Heart left ventricle (tissue), 16 donors: ENCODE measurements around the gene KPNB1. TPM values are rescaled to one million over a fixed set of nuclear protein-coding genes. Genes with fewer than 3 reads are reported as not detected.

ENCODE experiments used
- ATAC-seq, 4 donors: fragments of 200-7000 bp; cut with Tn5 transposase; one replicate each; pipeline ENCODE4 v1.9.1; 2020 to 2022; ENCODE audit warnings: moderate library complexity in 4 of 4, mild to moderate bottlenecking in 3 of 4, moderate number of reproducible peaks in 1 of 4
- DNase-seq, 5 donors: peaks; one replicate each; pipeline ENCODE4 v3.0.0-alpha.2; 2020
- H3K27ac ChIP-seq, 12 donors: fragments of 200-600 bp; sonication (generic) in 4 of 12; one replicate each; pipeline versions ENCODE4 v1.5.0 to v1.8.0; 2016 to 2022; ENCODE audit warnings: mild to moderate bottlenecking in 2 of 12
- H3K27me3 ChIP-seq, 9 donors: fragments of 200-600 bp; sonication (generic) in 2 of 9; one replicate each; pipeline versions ENCODE4 v1.5.1 to v1.8.0; 2016 to 2022; ENCODE audit warnings: mild to moderate bottlenecking in 3 of 9
- H3K36me3 ChIP-seq, 9 donors: fragments of 200-600 bp; sonication (generic) in 2 of 9; one replicate each; pipeline versions ENCODE4 v1.5.0 to v1.8.0; 2018 to 2022; ENCODE audit warnings: mild to moderate bottlenecking in 2 of 9
- H3K4me1 ChIP-seq, 12 donors: fragments of 200-600 bp; sonication (generic) in 4 of 12; one replicate each; pipeline versions ENCODE4 v1.5.0 to v1.8.0; 2016 to 2022; ENCODE audit warnings: mild to moderate bottlenecking in 3 of 12
- H3K4me3 ChIP-seq, 12 donors: fragments of 200-600 bp; sonication (generic) in 4 of 12; one replicate each; pipeline versions ENCODE4 v1.5.0 to v1.8.0; 2017 to 2022; ENCODE audit warnings: mild to moderate bottlenecking in 9 of 12, moderate library complexity in 4 of 12
- H3K9me3 ChIP-seq, 12 donors: fragments of 200-600 bp; sonication (generic) in 4 of 12; one replicate each; pipeline versions ENCODE4 v1.5.0 to v1.8.0; 2016 to 2022; ENCODE audit warnings: mild to moderate bottlenecking in 1 of 12
- CTCF ChIP-seq, 12 donors: fragments of 200-600 bp; sonication (generic) in 4 of 12; IDR thresholded peaks; one replicate each; pipeline versions ENCODE4 v1.5.0 to v1.8.0; 2018 to 2022; ENCODE audit warnings: antibody characterized with exemption in 12 of 12, mild to moderate bottlenecking in 5 of 12
- POLR2A ChIP-seq, 2 donors: fragments of 450-650 bp; IDR thresholded peaks; one replicate each; pipeline ENCODE4 v1.6.1; 2017; ENCODE audit warnings: antibody characterized with exemption in 2 of 2, mild to moderate bottlenecking in 2 of 2, moderate library complexity in 2 of 2
- WGBS, 4 donors: extraction: QIAGEN DNeasy Blood & Tissue Kit in 2 of 4; methylation state at CpG; one replicate each; pipeline versions ENCODE4 v1.1.5 to v1.1.7; 2013 to 2018; 5-methylcytosine and 5-hydroxymethylcytosine counted together
- intact Hi-C, 10 donors: fragments of 100-400 bp; cut with DNase I; formaldehyde crosslinking; loops; one replicate each; pipeline versions ENCODE4 v1.11.1 to v1.14.2; 2022
- polyA plus RNA-seq, 2 donors: library from polyadenylated mRNA; stranded (reverse); fragments of 200-250 nt; gene quantifications; one replicate each; pipeline ENCODE4 v1.2.3, GENCODE V29; 2013
- total RNA-seq, 9 donors: library from RNA; depleted of rRNA in 2 of 9; stranded (reverse); fragments of >200 nt in 2 of 9; fragmentation: NEBNext Ultra II Directional in 3 of 9; extraction: Animal tissue kit (Norgen Biotek cat#: 25700) in 3 of 9; gene quantifications; one replicate each; pipeline versions ENCODE4 v1.1.0 to v1.2.4, GENCODE V29; 2016 to 2023
- donor health status: ischemic (EF 13 %, LVEDD 7.1; RV severe dilation, severe dysfunction).
- donor health status: healthy with polysubstance abuse.
- donor health status: DM: no; HTN: yes; CAD: no.
- donor health status: DM: no; HTN: no; CAD: no.
- donor health status: ischemic (EF 25% LVEDD 6.9; RV normal size, moderate dysfunction).
- donor health status: ischemic (EF 25% LVEDD 5.7; RV mildly dilated, moderate dysfunction).
- donor health status: healthy.
- donor health status: DM: yes; HTN: yes; CAD: no.
- donor health status: ischemic (EF 35%, LVEDD 5.7; RV mildly dilated, moderate dysfunction).
- donor health status: nonischemic (EF 11% LVEDD 7.7; RV severe dilation, severe dysfunction).
- donor health status: DM: yes; HTN: yes; CAD: no.
- donor health status: PGD.
- donor health status: ischemic (EF 29% LVEDD 5.4; RV normal size, mild dysfunction).
- donor health status: nonischemic (EF 23%, LVEDD 6.1; RV moderate dilation, normal function).

Gene KPNB1
- total and polyA plus RNA-seq, 11 donors: 30.7 to 236 (median 174) TPM

GRCh38 chr17:47660064-47660492 is 10.4 kb downstream of the KPNB1 start:
- Histone ChIP-seq H3K27ac (peak overlapping the region in 2 of 12 donors; percentile 4 to 86), H3K27me3 (no peaks in the 10 kb centered on the region), H3K4me1 (peaks cover 0 to 40% (median 5%) of the 10 kb centered on the region in 12 donors), H3K36me3 (peaks cover 3 to 100% (median 100%) of the 10 kb centered on the region in 9 donors), H3K4me3 (peak overlapping the region in 2 of 12 donors; percentile 0 to 34), H3K9me3 (no peaks in the 10 kb centered on the region)
- ATAC-seq (peak in 1 of 4 donors; percentile 20), DNase-seq (no peak)
- TF ChIP-seq POLR2A (IDR thresholded peaks at IDR 0.05) (no peak), CTCF (IDR thresholded peaks at IDR 0.05) (no peak)
- intact Hi-C loops: loop anchor here in 5 of 10 donors (5.0 to 10.0 kb wide), 5 partner anchors 37 to 145 kb away; partner anchors contain the start of gene TBX21 (in 1 of the 5)
- WGBS, 4 donors: 61 to 73% (median 63%) methylated on average over 6 of the region's 6 CpGs

GRCh38 chr17:47663912-47664623 is 14.3 kb downstream of the KPNB1 start:
- intact Hi-C loops: loop anchor here in 5 of 10 donors (5.0 to 10.0 kb wide), 5 partner anchors 33 to 141 kb away; partner anchors contain the start of gene TBX21 (in 1 of the 5)
- peak; percentile 61 to 83 (median 74) for TF ChIP-seq CTCF (IDR thresholded peaks at IDR 0.05)
- no peak for TF ChIP-seq POLR2A (IDR thresholded peaks at IDR 0.05)
- DNase-seq (peak in 4 of 5 donors; percentile 27 to 48 (median 40)), ATAC-seq (peak in 3 of 4 donors; percentile 61 to 70 (median 69))
- Histone ChIP-seq H3K4me3 (no peak overlapping the region), H3K27ac (no peak overlapping the region), H3K27me3 (no peaks in the 10 kb centered on the region), H3K4me1 (peaks cover 0 to 35% (median 0%) of the 10 kb centered on the region in 12 donors), H3K36me3 (peaks cover 3 to 99% (median 98%) of the 10 kb centered on the region in 9 donors), H3K9me3 (no peaks in the 10 kb centered on the region)
- WGBS, 4 donors: 46 to 52% (median 47%) methylated on average over 6 of the region's 6 CpGs

- H3K36me3 ChIP-seq: peaks cover 5 to 99% (median 98%) of the 10 kb centered on the region in 9 donors
- H3K4me3 ChIP-seq: no peak overlapping the region
- H3K27ac ChIP-seq: no peak overlapping the region
- no peaks in the 10 kb centered on the region for H3K27me3 ChIP-seq
- ATAC-seq (no peak), DNase-seq (no peak)
- intact Hi-C loops: loop anchor here in 5 of 10 donors (5.0 to 10.0 kb wide), 5 partner anchors 33 to 140 kb away; partner anchors contain the start of gene TBX21 (in 1 of the 5)
- TF ChIP-seq CTCF (IDR thresholded peaks at IDR 0.05): peak in 2 of 12 donors; percentile 1 to 8
- TF ChIP-seq POLR2A (IDR thresholded peaks at IDR 0.05): no peak
- no peaks in the 10 kb centered on the region for H3K9me3 ChIP-seq
- peaks cover 0 to 35% (median 0%) of the 10 kb centered on the region in 12 donors for H3K4me1 ChIP-seq
Observed at GRCh38 chr17:47664624-47664941, 14.9 kb downstream of the KPNB1 start.

- Histone ChIP-seq H3K9me3 (no peaks in the 10 kb centered on the region), H3K4me3 (no peak overlapping the region), H3K27me3 (no peaks in the 10 kb centered on the region), H3K36me3 (peaks cover 10 to 99% (median 98%) of the 10 kb centered on the region in 9 donors), H3K4me1 (peaks cover 0 to 34% (median 0%) of the 10 kb centered on the region in 12 donors), H3K27ac (no peak overlapping the region)
- TF ChIP-seq POLR2A (IDR thresholded peaks at IDR 0.05): no peak
- TF ChIP-seq CTCF (IDR thresholded peaks at IDR 0.05): no peak
- intact Hi-C loops: loop anchor here in 4 of 10 donors (10.0 kb wide), 3 partner anchors 69 to 139 kb away; partner anchors contain the start of gene TBX21 (in 1 of the 4)
- DNase-seq (no peak), ATAC-seq (no peak)
- 75 to 89% (median 76%) methylated on average over 3 of the region's 3 CpGs for WGBS, 4 donors
Observed at GRCh38 chr17:47665655-47666054, 15.9 kb downstream of the KPNB1 start.
